ELF-1 (cell line): ENCODE results near the gene AVEN.

Experiments
- DNase-seq: peaks from one replicate; pipeline ENCODE4 v3.0.0-alpha.2; 2016; ENCODE audit warnings: low read depth, low spot score

Gene AVEN

GRCh38 chr15:33915571-33916407, 123.2 kb downstream of the AVEN start:
- peak; percentile 85 for DNase-seq

- DNase-seq, result no peak
These were observed 125.5 kb downstream of the AVEN start for GRCh38 chr15:33913459-33913858.

- DNase-seq, result no peak
These were observed 126.7 kb downstream of the AVEN start for GRCh38 chr15:33912326-33912725.

- no peak for DNase-seq
These were observed 128.3 kb downstream of the AVEN start for GRCh38 chr15:33910741-33911140.

- DNase-seq, result no peak
These were observed 130.6 kb downstream of the AVEN start for GRCh38 chr15:33908406-33908805.

- DNase-seq, result no peak
These were observed 131.7 kb downstream of the AVEN start for GRCh38 chr15:33907326-33907725.

- DNase-seq, result no peak
These were observed 135.3 kb downstream of the AVEN start for GRCh38 chr15:33903661-33904060.

- DNase-seq, result no peak
These were observed 137.0 kb downstream of the AVEN start for GRCh38 chr15:33902043-33902442.

- no peak for DNase-seq
These were observed 144.8 kb downstream of the AVEN start for GRCh38 chr15:33894193-33894592.

GRCh38 chr15:33888176-33888575, 150.8 kb downstream of the AVEN start:
- no peak for DNase-seq

GRCh38 chr15:33882921-33883320, 156.1 kb downstream of the AVEN start:
- no peak for DNase-seq

GRCh38 chr15:33874156-33874555, 164.8 kb downstream of the AVEN start:
- no peak for DNase-seq

- DNase-seq, result no peak
These were observed 166.4 kb downstream of the AVEN start for GRCh38 chr15:33872416-33873106.

- no peak for DNase-seq
These were observed 167.0 kb downstream of the AVEN start for GRCh38 chr15:33871980-33872379.

- peak; percentile 89 for DNase-seq
These were observed 172.8 kb downstream of the AVEN start for GRCh38 chr15:33866101-33866737.

- no peak for DNase-seq
These were observed 173.6 kb downstream of the AVEN start for GRCh38 chr15:33865416-33865815.

GRCh38 chr15:33864360-33865075, 174.5 kb downstream of the AVEN start:
- no peak for DNase-seq

- DNase-seq, result no peak
These were observed 178.2 kb downstream of the AVEN start for GRCh38 chr15:33860754-33861153.

- no peak for DNase-seq
These were observed 178.9 kb downstream of the AVEN start for GRCh38 chr15:33859992-33860545.

- no peak for DNase-seq
These were observed 180.2 kb downstream of the AVEN start for GRCh38 chr15:33858836-33859235.

- no peak for DNase-seq
These were observed 181.3 kb downstream of the AVEN start for GRCh38 chr15:33857726-33858125.

- peak; percentile 18 for DNase-seq
These were observed 186.4 kb downstream of the AVEN start for GRCh38 chr15:33852570-33852969.
